Measurements from ENCODE around the gene KRT74. TPM values are rescaled to one million over a fixed set of nuclear protein-coding genes. Genes with fewer than 3 reads are reported as not detected.

KRT74 gene
- total RNA-seq, 1 experiment from 2014 or later: not detected

DNA sequence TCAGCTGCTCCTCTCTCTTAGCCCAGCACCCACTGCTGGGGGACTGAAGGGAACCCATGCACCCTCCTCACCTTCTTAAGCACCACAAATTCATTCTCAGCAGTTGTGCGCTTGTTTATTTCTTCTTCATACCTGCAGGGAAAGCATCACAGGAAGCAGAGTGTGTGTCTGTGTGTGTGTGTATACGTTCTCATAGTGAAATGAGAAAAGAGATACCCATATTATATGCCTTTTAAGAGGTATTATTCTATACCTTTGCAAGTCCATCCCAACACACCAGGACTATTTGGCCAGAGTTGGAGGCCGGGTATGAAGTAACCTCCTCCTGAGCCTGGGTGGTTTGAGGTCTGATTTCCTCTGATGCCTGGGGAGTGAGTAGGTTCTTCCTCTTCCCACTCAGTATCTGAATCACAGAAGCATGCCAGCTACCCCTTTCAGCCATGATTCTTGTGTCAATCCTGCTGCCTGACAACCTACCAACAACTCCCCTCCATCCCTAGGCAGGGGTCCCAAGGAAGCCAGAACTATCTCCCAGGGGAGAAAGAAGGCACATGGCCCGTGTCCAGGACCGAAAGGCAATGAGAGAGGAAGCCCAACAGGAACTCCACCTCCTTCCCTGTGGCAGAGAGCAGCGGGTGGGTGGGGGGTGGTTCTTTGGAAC lies 41.7 kb upstream of the KRT74 start:
- in situ Hi-C loops (cut with HindIII; ENCODE audit: low pct_unique_long_range_greater_than_20kb, low sequenced_read_pairs) (no loop called here), intact Hi-C loops (cut with micrococcal nuclease; ENCODE audit: unreplicated experiment) (no loop called here)
- BruUV-seq (replicated peaks): no TSS peak
- TF ChIP-seq POLR2AphosphoS5 (IDR thresholded peaks at IDR 0.05; ENCODE audit: low read depth, low read length) (no peak), SIN3A (IDR thresholded peaks at IDR 0.05; ENCODE audit: borderline replicate concordance, insufficient read depth, low read depth, low read length) (no peak), TCF7L2 (IDR thresholded peaks at IDR 0.05; ENCODE audit: low read depth, low read length) (no peak)
- TF ChIP-seq, protein P1, sequence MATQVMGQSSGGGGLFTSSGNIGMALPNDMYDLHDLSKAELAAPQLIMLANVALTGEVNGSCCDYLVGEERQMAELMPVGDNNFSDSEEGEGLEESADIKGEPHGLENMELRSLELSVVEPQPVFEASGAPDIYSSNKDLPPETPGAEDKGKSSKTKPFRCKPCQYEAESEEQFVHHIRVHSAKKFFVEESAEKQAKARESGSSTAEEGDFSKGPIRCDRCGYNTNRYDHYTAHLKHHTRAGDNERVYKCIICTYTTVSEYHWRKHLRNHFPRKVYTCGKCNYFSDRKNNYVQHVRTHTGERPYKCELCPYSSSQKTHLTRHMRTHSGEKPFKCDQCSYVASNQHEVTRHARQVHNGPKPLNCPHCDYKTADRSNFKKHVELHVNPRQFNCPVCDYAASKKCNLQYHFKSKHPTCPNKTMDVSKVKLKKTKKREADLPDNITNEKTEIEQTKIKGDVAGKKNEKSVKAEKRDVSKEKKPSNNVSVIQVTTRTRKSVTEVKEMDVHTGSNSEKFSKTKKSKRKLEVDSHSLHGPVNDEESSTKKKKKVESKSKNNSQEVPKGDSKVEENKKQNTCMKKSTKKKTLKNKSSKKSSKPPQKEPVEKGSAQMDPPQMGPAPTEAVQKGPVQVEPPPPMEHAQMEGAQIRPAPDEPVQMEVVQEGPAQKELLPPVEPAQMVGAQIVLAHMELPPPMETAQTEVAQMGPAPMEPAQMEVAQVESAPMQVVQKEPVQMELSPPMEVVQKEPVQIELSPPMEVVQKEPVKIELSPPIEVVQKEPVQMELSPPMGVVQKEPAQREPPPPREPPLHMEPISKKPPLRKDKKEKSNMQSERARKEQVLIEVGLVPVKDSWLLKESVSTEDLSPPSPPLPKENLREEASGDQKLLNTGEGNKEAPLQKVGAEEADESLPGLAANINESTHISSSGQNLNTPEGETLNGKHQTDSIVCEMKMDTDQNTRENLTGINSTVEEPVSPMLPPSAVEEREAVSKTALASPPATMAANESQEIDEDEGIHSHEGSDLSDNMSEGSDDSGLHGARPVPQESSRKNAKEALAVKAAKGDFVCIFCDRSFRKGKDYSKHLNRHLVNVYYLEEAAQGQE (IDR thresholded peaks at IDR 0.05; ENCODE audit: insufficient read depth in 1 of 2, low read depth in 2 of 2, low read length in 1 of 2): no peak
- TF ChIP-seq, protein P2, sequence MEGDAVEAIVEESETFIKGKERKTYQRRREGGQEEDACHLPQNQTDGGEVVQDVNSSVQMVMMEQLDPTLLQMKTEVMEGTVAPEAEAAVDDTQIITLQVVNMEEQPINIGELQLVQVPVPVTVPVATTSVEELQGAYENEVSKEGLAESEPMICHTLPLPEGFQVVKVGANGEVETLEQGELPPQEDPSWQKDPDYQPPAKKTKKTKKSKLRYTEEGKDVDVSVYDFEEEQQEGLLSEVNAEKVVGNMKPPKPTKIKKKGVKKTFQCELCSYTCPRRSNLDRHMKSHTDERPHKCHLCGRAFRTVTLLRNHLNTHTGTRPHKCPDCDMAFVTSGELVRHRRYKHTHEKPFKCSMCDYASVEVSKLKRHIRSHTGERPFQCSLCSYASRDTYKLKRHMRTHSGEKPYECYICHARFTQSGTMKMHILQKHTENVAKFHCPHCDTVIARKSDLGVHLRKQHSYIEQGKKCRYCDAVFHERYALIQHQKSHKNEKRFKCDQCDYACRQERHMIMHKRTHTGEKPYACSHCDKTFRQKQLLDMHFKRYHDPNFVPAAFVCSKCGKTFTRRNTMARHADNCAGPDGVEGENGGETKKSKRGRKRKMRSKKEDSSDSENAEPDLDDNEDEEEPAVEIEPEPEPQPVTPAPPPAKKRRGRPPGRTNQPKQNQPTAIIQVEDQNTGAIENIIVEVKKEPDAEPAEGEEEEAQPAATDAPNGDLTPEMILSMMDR (IDR thresholded peaks at IDR 0.05): no peak
- Histone ChIP-seq H3K27ac (ENCODE audit: low read length) (no peak overlapping the region), H3K36me3 (ENCODE audit: control insufficient read depth, insufficient read depth, low read length) (no peaks in the 10 kb centered on the region), H3K4me1 (ENCODE audit: control insufficient read depth, insufficient read depth, low read length) (no peaks in the 10 kb centered on the region), H3K9me3 (ENCODE audit: control insufficient read depth, insufficient read depth, low read depth, low read length) (no peaks in the 10 kb centered on the region), H3K27me3 (ENCODE audit: control insufficient read depth, insufficient read depth, low read length) (peaks cover 8% of the 10 kb centered on the region), H3K4me3 (ENCODE audit: low read depth in 2 of 2, low read length in 2 of 2) (no peak overlapping the region)
- no peak for ATAC-seq
- ChIA-PET CTCF (no interaction called here), POLR2A (no interaction called here)
- DNase-seq (ENCODE audit: low read depth, low spot score): no peak

DNA sequence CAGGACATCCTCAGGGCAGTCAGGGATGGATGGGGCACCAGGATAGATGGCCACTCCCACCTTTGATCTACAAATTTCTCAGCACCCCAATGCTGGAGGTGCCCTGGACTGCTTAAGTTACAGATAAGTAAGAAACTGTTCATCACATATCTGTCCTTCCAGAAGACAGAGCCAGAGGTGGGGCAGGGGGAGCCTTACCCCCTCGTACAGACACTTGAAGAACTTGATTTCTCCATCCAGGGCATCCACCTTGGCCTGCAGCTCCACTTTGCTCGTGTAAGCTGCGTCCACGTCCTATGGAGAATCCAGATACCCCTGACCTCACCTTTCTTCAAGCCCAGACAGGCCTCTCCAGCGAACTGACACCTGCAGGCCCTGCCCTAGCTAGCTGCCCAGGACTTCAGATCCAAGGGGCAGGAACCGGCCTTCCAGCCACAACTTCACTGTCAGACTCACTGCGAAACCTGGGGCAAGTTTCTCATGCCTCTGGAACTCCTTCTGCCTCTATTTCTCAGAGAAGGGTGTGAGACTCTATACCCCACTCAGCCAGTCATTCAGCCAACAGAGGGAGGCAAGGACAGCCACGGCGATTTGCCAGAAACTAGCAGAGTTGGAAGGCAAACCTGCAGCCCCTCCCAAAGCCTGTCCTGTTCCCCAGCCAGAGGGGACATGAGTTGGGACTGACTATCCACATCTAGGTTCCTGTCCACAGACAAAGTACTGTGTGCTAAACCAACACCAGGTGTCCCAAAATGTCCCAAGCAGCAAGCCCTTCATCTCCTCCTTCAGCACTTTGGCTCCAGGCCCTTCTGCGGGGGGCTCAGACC lies 41.0 kb upstream of the KRT74 start:
- no TSS peak for BruUV-seq (replicated peaks)
- Histone ChIP-seq H3K27ac (ENCODE audit: low read length) (no peak overlapping the region), H3K27me3 (ENCODE audit: control insufficient read depth, insufficient read depth, low read length) (peaks cover 7% of the 10 kb centered on the region), H3K36me3 (ENCODE audit: control insufficient read depth, insufficient read depth, low read length) (no peaks in the 10 kb centered on the region), H3K4me1 (ENCODE audit: control insufficient read depth, insufficient read depth, low read length) (no peaks in the 10 kb centered on the region), H3K4me3 (ENCODE audit: low read depth in 2 of 2, low read length in 2 of 2) (no peak overlapping the region), H3K9me3 (ENCODE audit: control insufficient read depth, insufficient read depth, low read depth, low read length) (no peaks in the 10 kb centered on the region)
- ChIA-PET CTCF (no interaction called here), POLR2A (no interaction called here)
- DNase-seq (ENCODE audit: low read depth, low spot score) (no peak), ATAC-seq (no peak)
- in situ Hi-C loops (cut with HindIII; ENCODE audit: low pct_unique_long_range_greater_than_20kb, low sequenced_read_pairs) (no loop called here), intact Hi-C loops (cut with micrococcal nuclease; ENCODE audit: unreplicated experiment) (no loop called here)
- no peak for TF ChIP-seq SIN3A (IDR thresholded peaks at IDR 0.05; ENCODE audit: borderline replicate concordance, insufficient read depth, low read depth, low read length)
- TF ChIP-seq, protein P1 (IDR thresholded peaks at IDR 0.05; ENCODE audit: insufficient read depth in 1 of 2, low read depth in 2 of 2, low read length in 1 of 2): no peak
- no peak for TF ChIP-seq TCF7L2 (IDR thresholded peaks at IDR 0.05; ENCODE audit: low read depth, low read length)
- TF ChIP-seq POLR2AphosphoS5 (IDR thresholded peaks at IDR 0.05; ENCODE audit: low read depth, low read length): no peak
- TF ChIP-seq, protein P2 (IDR thresholded peaks at IDR 0.05): no peak
